Suppressor macrophage treated with lipopolysaccharide for 1 hour (primary cell): Measurements from ENCODE around the gene CTSF.
"Not testable (repeated sequence)": the region's sequence is repeated elsewhere in the genome, so short reads cannot be mapped to it uniquely, and the experiment has no call there.

Experiments
- DNase-seq, 3 donors: peaks; one replicate each; pipeline ENCODE4 v3.0.0-alpha.2; 2020 to 2022

Gene CTSF

DNA sequence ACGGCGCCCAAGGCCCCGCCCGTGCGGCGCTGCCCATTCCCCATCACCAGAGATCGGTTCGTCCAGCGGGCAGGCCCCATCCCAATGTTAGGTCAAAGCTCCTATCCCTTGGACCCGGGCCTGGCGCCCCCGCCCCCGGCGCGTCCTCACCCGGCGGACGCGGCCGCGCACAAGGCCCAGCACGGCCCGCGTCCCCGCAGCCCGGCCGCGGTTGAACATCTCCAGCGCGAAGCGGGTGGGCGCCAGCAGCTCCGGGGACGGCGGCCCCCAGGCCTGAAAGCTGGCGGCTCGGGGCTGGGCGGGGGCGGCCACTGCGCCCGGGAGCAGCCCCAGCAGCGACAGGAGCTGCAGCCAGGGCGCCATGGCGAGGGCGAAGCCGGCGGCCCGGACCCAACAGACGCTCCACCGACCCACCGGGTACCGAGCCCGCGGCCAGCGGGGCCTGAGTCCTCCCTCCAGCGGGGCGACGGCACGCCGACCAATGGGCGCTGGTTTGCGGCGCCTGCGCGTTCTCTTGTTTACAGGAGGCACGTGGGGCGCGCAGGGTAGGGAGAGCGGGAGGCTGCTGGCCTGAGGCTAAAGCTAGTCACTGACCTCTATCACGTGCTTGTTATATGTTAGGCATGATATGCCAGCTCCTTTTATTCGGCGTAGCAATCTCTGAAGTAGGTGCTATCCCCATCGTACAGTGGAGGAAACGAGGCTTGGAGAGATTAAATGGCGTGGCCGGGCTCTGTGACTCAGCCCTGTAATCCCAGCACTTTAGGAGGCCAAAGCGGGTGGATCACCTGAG is at the start of gene CTSF:
CTSF (minus strand) TSS at position 483 of the 793 bp plus-strand sequence; CDS start at position 363, 120 bp downstream.
- peak; percentile 83 to 92 (median 89) for DNase-seq

DNA sequence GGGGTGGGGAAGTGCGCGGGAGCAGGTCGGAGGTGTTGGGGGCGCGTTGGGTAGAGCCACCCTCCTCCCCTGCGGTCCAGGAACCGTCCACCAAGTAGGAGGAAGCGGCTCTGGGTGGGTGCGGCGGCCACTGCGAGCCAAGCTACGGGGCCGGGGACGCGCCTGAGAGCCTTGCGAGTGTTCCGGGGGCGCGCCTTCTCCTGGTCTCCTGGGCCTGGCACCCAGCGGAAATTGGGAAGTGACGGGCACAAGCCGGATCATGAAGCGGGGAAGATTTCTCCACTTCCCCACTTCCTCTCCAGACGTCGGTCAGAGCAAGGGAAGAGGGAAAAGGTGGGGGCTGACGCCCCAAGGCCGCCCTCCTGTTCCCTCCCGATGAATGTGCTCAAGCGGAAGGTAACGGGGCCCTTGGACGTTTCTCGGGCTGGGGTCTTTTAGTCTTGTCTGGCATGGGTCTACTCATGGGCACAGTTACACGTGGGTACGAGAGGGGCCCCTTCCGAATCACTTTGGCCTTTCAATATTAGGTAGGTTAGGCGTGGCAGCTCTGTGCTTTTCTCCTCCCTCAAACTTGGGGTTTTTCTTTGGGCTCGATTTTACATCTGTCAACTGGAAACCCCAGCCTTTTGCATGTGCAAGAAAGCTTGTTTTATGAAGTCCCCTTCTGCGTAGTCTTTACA is 48.9 kb upstream of the CTSF start:
- DNase-seq, result peak; percentile 93 to 96 (median 93)

DNA sequence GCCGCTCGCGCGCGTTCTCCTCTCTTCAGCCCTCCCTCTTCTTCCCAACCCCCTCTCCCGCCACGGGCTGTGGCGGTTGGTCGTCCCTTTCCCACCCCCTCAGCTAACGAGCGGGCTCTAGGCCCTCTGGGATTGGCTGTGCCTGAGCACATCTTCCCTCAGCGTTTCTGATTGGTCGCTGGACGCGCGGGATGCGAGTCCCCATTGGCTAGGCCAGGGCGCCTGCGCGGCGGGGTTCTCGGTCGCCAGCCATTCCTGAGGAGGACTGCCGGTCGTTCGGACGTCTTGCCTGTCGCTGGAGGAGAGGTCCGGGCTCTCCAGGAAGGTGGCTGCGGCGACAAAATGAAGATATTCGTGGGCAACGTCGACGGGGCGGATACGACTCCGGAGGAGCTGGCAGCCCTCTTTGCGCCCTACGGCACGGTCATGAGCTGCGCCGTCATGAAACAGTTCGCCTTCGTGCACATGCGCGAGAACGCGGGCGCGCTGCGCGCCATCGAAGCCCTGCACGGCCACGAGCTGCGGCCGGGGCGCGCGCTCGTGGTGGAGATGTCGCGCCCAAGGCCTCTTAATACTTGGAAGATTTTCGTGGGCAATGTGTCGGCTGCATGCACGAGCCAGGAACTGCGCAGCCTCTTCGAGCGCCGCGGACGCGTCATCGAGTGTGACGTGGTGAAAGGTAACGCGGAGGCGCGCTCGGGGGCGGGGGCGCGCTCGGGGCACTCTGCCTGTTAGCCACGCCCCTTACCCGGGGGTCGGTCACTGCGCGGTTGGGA is 48.2 kb upstream of the CTSF start, which contains the start of gene RBM14:
RBM14 (plus strand) TSS at position 252 of the 776 bp plus-strand sequence; CDS start at position 343, 91 bp downstream.
- peak; percentile 99 to 100 (median 99) for DNase-seq

DNA sequence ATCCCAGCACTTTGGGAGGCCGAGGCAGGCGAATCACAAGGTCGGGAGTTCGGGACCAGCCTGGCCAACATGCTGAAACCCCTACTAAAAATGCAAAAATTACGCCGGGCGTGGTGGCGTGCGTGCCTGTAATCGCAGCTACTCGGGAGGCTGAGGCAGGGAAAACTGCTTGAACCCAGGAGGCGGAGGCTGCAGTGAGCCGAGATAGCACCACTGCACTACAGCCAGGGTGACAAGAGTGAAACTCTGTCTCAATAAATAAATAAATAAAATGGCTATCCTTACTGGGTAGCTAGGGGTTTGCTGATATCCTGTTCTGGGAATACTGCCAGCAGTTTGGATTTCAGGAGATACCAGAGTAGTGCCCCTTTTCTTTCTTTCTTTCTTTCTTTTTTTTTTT is 45.7 kb upstream of the CTSF start:
- no peak for DNase-seq

DNA sequence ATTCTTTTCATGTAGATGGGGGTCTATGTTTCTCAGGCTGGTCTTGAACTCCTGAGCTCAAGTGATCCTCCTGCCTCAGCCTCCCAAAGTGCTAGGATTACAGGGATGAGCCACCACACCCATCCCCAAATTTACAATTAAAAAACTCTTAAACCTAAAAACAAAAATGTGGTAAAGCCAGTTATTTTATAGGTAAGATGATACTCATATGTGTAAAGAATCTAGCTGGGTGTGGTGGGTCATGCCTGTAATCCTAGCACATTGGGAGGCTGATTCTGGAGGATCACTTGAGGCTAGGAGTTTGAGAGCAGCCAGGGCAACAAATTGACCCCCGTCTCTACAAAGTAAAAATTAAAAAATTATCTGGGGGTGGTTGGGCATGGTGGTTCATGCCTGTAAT is 44.1 kb upstream of the CTSF start:
- DNase-seq, result no peak

DNA sequence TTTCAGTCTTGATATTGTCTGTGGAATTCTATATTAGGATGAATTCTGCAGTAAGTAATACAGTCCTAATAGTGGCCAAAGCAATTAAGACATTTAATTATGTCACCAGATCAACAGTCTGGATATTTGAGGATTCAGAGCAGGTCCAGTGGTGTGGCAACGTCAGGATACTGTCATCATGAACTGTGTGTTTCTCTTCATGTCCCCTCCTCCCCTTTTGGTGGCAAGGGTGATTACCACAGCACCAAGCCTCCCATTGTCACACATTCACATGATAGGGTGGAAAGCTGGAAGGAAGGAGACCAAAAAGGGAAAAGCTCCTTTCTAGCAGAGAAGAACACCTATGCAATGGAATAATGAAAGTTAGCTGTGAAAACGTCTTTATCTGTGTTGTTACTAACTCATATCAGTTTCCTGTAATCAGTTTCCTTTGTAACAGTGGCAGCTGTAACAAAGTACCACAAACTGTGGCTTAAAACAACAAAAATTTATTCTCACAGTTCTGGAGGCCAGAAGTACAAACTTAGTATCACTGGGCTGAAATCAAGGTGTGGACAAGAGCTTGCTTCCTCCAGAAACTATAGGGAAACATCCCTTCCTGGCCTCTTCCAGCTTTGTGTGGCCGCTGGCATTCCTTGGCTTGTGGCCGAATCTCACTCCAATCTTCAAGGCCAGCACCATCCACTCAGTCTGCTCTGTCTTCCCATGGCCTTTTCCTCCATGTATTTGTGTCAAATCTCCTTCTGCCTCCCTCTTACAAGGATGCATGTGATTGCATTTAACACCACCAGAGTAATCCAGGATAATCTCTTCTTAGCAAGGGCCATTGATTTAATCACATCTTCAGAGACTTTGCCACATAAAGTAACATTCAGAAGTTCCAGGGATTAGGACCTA is 41.6 kb upstream of the CTSF start:
- DNase-seq, result peak; percentile 20 to 44 (median 28)

DNA sequence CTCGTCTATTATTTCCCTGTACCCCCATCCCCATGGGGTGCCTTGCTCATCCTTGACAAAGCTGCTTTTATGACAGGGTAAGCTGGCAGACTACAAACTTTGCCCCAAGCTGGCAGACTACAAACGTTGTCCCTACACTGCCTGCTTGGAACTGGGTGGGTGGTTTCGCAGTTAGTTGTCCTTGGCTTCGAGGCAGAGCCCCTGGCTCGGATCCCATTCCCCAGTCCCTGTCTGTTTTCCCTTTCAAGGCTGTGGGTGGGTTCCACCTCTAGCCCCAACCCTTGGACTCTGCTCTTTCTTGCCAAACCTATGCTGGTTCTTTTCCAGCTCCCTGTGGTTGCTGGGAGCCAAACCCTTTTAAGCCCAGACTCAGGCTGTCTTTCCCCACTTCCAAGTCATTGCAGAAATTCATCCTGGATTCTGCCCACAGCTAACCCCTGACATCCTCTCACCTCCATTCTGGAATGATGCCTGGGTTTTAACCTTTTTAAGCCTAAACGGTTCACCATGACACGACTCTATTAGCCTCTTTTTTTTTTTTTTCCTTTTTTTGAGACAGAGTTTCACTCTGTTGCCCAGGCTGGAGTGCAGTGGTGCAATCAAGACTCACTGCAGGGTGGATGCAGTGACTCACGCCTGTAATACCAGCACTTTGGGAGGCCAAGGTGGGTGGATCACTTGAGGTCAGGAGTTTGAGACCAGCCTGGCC is 38.9 kb upstream of the CTSF start:
- peak; percentile 49 to 63 (median 62) for DNase-seq

DNA sequence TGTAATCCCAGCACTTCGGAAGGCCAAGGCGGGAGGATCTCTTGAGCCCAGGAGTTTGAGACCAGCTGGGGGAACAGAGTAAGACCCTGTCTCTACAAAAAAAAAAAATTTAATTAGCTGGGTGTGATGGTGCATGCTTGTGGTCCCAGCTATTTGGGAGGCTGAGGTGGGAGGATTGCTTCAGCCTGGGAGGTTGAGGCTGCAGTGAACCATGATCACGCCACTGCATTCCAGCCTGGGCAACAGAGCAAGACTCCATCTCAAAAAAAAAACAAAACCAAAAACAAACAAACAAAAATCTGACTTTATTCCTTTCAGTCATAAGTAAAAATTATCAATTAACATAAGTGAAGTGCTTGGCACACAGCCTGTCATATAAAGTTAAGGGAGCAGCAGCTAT is 38.2 kb upstream of the CTSF start:
- DNase-seq, result not testable (repeated sequence)

DNA sequence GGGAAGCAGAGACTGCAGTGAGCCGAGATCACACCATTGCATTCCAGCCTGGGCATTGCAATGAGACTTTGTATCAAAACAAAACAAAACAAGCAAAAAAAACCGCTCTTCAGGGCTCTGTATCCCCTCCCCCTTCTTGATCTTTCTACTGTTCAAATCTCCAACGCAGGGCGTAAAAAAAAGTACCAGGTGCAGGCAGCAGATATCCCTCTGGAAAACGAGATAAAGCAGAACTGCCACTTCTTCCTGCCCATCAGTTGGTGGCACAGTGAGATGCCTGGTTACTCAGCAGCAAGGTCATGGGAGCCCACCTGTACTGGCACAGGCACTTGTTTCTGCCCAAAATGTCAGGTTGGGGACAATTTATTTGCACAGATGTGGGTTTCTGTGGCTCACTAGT is 35.7 kb upstream of the CTSF start:
- DNase-seq, result no peak

DNA sequence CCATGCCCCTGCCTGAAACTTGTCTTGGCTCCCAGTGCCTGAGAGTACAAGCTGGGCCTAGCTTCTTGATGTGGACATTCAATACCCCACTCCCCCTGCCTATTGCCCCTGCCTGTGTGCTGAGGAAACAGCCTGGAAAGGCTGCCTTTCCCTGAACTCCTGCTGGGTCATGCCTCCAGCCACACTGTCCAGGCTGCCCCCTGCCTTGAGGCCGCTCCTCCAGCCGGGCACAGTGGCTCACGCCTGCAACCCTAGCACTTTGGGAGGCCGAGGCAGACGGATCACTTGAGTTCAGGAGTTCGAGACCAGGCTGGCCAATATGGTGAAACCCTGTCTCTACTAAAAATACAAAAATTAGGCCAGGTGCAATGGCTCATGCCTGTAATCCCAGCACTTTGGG is 34.7 kb upstream of the CTSF start:
- no peak for DNase-seq

DNA sequence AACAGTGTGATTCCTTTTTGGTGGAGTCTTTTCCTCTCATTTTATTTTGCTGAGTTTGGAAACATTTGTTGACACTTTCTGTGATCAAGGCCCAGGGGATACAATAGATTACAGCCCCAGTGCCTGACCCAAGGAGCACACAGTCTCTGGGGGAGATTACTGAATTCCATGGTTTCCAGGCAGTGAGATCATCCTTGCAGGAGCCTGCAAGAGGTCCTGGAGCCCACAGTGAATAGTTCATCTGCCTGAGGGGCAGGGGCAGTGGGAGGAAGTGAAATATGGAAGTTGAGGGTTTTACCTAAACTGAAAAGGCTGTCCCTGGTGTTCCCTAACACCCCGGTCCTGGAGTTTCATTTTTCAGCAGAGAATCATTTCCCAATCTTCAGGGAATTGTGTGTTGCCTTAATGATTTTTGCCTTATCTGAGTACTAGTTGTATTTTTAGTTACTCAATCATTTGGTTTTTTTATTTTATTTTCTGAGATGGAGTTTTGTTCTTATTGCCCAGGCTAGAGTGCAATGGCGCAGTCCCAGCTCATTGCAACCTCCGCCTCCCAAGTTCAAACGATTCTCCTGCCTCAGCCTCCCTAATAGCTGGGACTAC is 32.3 kb upstream of the CTSF start:
- DNase-seq, result peak; percentile 56 to 68 (median 68)

DNA sequence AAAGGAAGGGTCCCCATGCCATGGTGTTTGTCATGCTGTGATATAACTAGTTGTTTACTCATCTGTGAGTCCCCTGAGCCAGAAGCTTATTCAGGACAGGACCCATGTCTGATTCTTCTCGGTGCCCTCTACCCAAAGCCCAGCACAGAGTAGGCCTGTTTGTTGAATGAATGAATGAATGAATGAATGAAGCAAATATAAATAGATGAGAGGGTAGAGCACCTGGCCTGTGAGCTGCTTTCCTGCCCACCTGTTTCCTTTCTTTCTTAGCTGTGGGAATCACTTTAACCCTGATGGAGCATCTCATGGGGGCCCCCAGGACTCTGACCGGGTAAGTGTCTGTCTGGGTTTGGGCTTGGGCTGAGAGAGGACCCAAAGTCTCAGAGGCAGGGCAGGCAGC is 31.8 kb upstream of the CTSF start:
- DNase-seq, result peak in 1 of 3 donors; percentile 8

DNA sequence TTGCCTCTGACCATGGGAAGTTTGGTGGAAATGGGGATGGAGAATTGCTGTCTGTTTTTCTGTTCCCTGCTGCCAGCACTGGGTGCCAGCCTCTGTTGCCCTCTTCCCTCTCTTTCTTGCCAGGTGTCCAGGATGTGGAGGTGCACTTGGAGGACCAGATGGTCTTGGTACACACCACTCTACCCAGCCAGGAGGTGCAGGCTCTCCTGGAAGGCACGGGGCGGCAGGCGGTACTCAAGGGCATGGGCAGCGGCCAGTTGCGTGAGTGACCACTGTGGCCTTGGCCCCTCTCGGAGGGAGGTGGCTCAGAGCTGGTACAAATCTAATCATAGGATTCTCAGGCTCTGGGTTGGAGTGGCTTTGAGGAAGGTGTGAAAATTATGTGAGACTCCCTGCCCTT is 30.6 kb upstream of the CTSF start:
- no peak for DNase-seq

DNA sequence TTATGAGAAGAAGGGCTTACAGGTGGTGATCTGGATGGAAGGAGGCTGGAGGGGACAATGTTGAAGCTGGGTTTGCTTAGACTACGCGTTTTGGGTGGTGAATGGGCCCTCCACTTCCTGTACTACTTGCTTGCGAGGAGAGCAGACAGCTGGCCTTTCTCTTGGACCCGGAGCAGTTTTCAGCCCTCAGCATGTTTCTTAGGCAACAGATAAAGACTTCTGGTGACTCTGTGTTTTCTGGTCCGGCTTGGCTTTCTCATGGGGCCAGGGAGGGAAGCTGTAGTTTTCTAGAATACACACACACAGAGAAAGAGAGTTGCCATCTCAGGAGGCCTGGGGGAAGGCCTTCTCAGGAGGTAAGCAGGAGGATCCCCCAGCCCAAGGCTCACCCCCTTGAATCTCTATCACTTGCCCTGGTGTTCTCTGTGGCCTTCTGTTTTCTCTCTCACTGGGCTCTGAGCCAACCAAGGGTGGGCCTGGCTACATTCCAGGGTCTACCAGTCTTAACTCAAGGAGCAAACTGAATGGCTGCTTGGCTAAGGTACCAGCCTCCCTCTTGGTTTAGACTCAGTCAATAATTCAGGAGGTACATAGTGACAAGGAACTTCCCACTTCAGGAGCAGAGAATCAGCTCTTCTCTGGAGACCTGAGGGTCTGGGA is 27.0 kb upstream of the CTSF start:
- DNase-seq, result peak in 1 of 3 donors; percentile 20

DNA sequence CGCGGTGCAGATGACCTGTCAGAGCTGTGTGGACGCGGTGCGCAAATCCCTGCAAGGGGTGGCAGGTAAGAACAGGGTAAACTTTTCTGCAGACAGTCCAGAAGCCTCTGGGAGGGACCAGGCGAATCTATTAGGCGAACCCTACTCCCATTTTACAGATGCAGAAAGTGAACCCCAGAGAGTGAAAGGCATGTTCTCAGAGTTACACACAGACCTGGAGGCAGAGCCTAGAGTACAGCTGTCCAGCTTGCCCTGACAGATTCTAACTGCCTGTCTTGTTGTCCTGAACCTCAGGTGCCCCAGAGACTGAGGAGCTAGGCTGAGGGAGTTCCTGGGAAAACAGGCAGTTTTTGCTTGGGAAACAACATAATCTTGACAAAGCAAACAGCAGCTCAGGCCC is 25.2 kb upstream of the CTSF start:
- DNase-seq, result no peak

DNA sequence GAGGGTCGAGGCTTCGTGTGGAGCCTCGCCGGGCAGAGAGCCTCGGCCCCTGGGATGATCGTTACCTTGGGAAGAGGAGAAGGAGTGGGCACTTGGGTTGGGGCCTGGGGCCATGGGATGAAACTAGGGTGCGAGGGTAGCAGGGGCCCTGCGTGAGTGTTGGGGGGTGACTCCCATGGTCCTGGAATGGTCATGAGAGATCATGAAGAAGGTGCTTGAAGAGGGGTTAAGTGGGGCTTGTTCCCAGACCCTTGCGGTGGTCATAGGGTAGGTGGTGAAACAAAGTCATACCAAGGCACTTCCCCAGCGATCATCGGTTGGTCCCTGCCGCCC is 24.9 kb upstream of the CTSF start:
- no peak for DNase-seq

DNA sequence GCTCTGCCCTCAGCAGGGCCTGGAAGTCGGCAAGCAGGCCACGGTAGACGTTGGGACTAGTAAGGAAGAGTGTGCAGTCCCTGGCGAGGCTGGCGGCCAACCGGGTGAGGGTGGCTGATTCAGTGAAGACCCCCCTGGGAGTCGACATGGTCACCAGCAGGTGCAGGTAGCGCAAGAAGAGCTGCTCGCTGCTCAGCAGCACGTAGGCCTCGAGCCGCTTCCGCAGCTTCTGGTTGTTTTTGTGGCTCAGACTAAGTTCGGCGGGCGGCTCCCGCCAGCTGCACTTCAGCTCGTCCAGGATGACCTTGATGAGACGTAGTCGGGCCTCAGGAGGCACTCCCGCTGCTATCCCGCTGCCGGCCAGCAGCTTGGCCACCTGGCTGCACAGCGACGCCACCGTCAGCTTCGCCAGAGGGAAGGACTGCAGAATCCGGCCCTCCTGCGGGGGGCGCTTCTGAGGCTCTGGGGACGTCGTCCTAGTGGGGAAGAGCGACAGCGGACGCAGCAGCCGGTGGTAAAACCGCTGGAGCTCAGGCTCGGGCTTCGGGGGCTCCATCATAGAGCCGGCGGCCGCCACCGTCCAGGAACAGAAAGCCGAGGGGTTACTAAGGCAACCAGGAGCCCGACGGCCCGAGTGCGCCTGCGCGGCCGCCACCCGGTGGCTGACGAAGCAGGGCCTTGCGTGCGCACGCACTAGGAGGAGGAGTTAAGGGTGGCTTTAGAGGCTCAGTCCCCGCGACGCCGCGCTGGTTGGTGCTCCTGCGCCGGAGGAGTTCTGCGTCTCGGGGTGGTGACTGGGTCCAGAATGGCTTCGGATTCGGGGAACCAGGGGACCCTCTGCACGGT is 24.3 kb upstream of the CTSF start, which contains the start of the genes CCDC87 and CCS:
CCDC87 (minus strand) TSS at position 607 of the 846 bp plus-strand sequence; CDS start at position 559, 48 bp downstream.
CCS (plus strand) TSS at position 729 of the 846 bp plus-strand sequence; CDS start at position 806, 77 bp downstream.
- peak; percentile 98 to 99 (median 99) for DNase-seq

DNA sequence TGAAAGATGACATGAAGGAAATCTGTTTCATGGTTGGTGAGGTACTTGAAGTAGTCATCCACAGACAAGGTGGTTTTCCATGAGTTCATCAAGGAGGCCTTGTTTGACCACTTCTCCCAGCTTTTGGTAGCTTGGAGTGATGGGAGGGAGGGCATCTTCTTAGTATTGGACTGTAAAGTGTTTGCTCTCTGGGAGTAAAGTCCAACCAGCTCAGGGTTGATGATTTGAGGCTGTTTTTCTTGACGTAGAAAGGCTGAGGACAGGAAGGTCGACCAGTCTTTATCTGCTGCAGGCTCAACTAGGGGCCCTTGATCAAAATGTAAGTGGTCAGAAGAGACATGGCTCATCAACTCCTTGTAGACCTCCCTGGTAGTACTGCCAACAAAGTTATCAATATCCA is 22.8 kb upstream of the CTSF start:
- DNase-seq, result no peak

DNA sequence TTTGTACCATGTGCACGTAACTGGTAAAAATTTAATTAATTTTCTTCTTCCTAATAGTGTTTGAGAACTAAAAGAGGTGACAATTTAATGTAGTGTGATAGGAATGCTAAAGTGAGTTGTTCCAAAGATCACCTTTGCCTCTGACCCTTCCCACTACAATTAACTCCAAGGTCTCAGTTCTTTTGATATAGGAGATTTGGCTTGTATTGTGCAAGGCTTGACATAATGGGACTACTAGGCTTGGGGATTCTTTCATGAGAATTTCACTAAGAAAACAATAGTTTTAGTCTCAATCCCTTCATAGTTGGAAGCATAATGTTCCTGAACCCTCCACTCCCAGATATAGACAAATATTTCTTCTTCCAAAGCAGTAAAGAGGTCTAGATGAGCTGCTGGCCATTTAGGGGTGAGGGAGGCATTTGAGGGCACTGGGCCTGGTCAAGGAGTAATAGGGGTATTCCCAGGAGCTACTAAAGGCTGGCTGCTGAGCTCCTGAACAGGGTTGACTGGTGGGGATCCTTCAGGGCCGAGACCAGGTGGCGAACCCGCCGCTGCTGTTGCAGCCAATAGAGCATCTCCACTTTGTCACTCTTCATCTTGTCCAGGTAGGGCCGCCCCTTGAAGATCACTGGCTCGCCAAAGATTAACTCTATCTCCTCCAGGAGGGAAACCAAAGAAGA is 21.7 kb upstream of the CTSF start:
- DNase-seq, result no peak
